ENCODE data around the gene PCDHGA5. TPM values are rescaled to one million over a fixed set of nuclear protein-coding genes. Genes with fewer than 3 reads are reported as not detected.

PCDHGA5 gene
- total and polyA plus RNA-seq, 2 of the 8 experiments (the other 6 are each of a cell fraction or from before 2014, with no cell fraction given), result 1.1 to 1.3 TPM

- no peak overlapping the region for H3K27ac ChIP-seq (ENCODE audit: low read depth, low read length)
- no peak overlapping the region for H2BK12ac ChIP-seq (ENCODE audit: low read depth, low read length)
- H4K91ac ChIP-seq (replicated peaks; ENCODE audit: insufficient read length, low read length), result no peak overlapping the region
- no peak overlapping the region for H2BK20ac ChIP-seq (ENCODE audit: low read length)
- no peak overlapping the region for H3K18ac ChIP-seq (ENCODE audit: extremely low read depth, low read length)
- no peak overlapping the region for H2BK15ac ChIP-seq (ENCODE audit: low read length)
- no peak overlapping the region for H3K23ac ChIP-seq (ENCODE audit: insufficient read length)
- H3K56ac ChIP-seq (replicated peaks; ENCODE audit: insufficient read length, low read depth, low read length), result no peak overlapping the region
- H3K4me3 ChIP-seq (ENCODE audit: extremely low read depth in 1 of 4, insufficient read depth in 2 of 4, low read depth in 3 of 4, low read length in 4 of 4), result no peak overlapping the region
- H3K27me3 ChIP-seq (replicated peaks in 1 of 4; ENCODE audit: control insufficient read depth in 3 of 4, extremely low read depth in 1 of 4, insufficient read depth in 3 of 4, low read length in 3 of 4), result no peaks in the 10 kb centered on the region; a peak in 1 of 7 replicates
- H3K23me2 ChIP-seq (ENCODE audit: low read depth, low read length), result no peaks in the 10 kb centered on the region; the same call in 1 of the 2 replicates
- no peaks in the 10 kb centered on the region for H3K79me2 ChIP-seq (ENCODE audit: control insufficient read depth in 1 of 2, insufficient read depth in 2 of 2, low read length in 2 of 2)
- no peak overlapping the region for H4K5ac ChIP-seq (ENCODE audit: insufficient read length, low read depth, low read length)
- no peak overlapping the region for H2AFZ ChIP-seq (ENCODE audit: low read length)
- H2AK5ac ChIP-seq (ENCODE audit: low read depth, low read length), result no peak overlapping the region
- POLR2A ChIA-PET (ENCODE audit: partially characterized antibody), result no interaction called here
- H2BK120ac ChIP-seq (replicated peaks; ENCODE audit: low read depth, low read length), result no peak overlapping the region
- FAIRE-seq, result no peak
- no peaks in the 10 kb centered on the region for H3K79me1 ChIP-seq (ENCODE audit: low read depth, low read length)
- peaks cover 37 to 41% of the 10 kb centered on the region in 2 experiments for H3K9me3 ChIP-seq (ENCODE audit: insufficient read depth in 2 of 2, low read depth in 1 of 2, low read length in 1 of 2)
- H3K4ac ChIP-seq (replicated peaks; ENCODE audit: insufficient read length, low read depth, low read length), result no peak overlapping the region
- CTCF ChIA-PET (ENCODE audit: partially characterized antibody), result no interaction called here
- H4K20me1 ChIP-seq (replicated peaks in 1 of 2; ENCODE audit: control insufficient read depth in 1 of 2, insufficient read depth in 2 of 2, low read length in 2 of 2), result no peaks in the 10 kb centered on the region
- H3K9ac ChIP-seq (replicated peaks in 1 of 4; ENCODE audit: extremely low read depth in 1 of 4, low read depth in 3 of 4, low read length in 3 of 4), result no peak overlapping the region
- H2BK5ac ChIP-seq (ENCODE audit: low read depth, low read length), result no peak overlapping the region
- H3K36me3 ChIP-seq (ENCODE audit: control insufficient read depth in 2 of 4, insufficient read depth in 4 of 4, low read length in 3 of 4), result peaks cover 0 to 14% (median 0%) of the 10 kb centered on the region in 4 experiments; a peak in 2 of 8 replicates
- no peak overlapping the region for H3K14ac ChIP-seq (ENCODE audit: insufficient read length)
- H4K8ac ChIP-seq (ENCODE audit: extremely low read depth, insufficient read depth, low read length), result no peak overlapping the region
- no peak overlapping the region for H3K4me2 ChIP-seq (ENCODE audit: insufficient read depth in 1 of 2, low read depth in 2 of 2, low read length in 2 of 2)
- H3K4me1 ChIP-seq (replicated peaks in 1 of 4; ENCODE audit: control insufficient read depth in 3 of 4, insufficient read depth in 4 of 4, low read length in 3 of 4), result no peaks in the 10 kb centered on the region
- WGBS, 2 experiments (ENCODE audit: extremely low coverage in 1 of 2, insufficient coverage in 1 of 2, insufficient read length in 1 of 2, insufficient replicate concordance in 2 of 2, low coverage in 1 of 2, low lambda C conversion rate in 2 of 2, missing lambda C conversion rate in 1 of 2), result 91% methylated on average over 43 of the region's 43 CpGs; no CpG with 5 or more reads in 1 of the 2 experiments
- no peak for DNase-seq (ENCODE audit: low read depth in 1 of 2, low spot score in 2 of 2)
- no peak for TF ChIP-seq FOSL1 (IDR thresholded peaks at IDR 0.05; ENCODE audit: insufficient read depth, low read depth, low read length)
- no peak for TF ChIP-seq JUN (IDR thresholded peaks at IDR 0.05; ENCODE audit: low read depth, low read length)
- TF ChIP-seq YY1 (IDR thresholded peaks at IDR 0.05; ENCODE audit: low read depth, low read length), result no peak
- TF ChIP-seq JUND (IDR thresholded peaks at IDR 0.05; ENCODE audit: low read length), result no peak
- no peak for TF ChIP-seq TBP (IDR thresholded peaks at IDR 0.05; ENCODE audit: low read depth, low read length)
- no peak for TF ChIP-seq SP2 (IDR thresholded peaks at IDR 0.05; ENCODE audit: low read length)
- TF ChIP-seq ATF3 (IDR thresholded peaks at IDR 0.05; ENCODE audit: insufficient read depth, low read depth, low read length), result no peak
- no peak for TF ChIP-seq RNF2 (IDR thresholded peaks at IDR 0.05; ENCODE audit: borderline replicate concordance, low read depth, low read length, missing control alignments, poor library complexity, severe bottlenecking)
- TF ChIP-seq KDM4A (IDR thresholded peaks at IDR 0.05; ENCODE audit: low read depth, low read length, severe bottlenecking), result no peak
- no peak for TF ChIP-seq CEBPB (IDR thresholded peaks at IDR 0.05; ENCODE audit: low read depth, low read length)
- TF ChIP-seq SAP30 (IDR thresholded peaks at IDR 0.05; ENCODE audit: insufficient read depth, insufficient replicate concordance, low read length), result no peak
Measured at GRCh38 chr5:141384471-141385267, 20.7 kb downstream of the PCDHGA5 start.

Measured in H1 (cell line).